K562 (cell line): ENCODE data around the gene VGF. TPM values are rescaled to one million over a fixed set of nuclear protein-coding genes. Genes with fewer than 3 reads are reported as not detected.

Experiments used
- ATAC-seq: fragments of 200-7000 bp; cut with Tn5 transposase; 3 replicates; pipeline ENCODE4 v1.9.1; 2020; ENCODE audit warnings: moderate library complexity
- BruUV-seq: library from RNA; stranded (reverse); fragments of 400-500 nt; replicated peaks from 2 replicates; lab custom pipeline; 2021; lab: Mats Ljungman, UMichigan
- CTCF ChIA-PET: fragments of 300-600 bp; formaldehyde crosslinking; extraction: SDS; loops from one replicate; lab custom pipeline; 2021; ENCODE audit warnings: low intra/inter-chr PET ratio; lab: Yijun Ruan, JAX
- POLR2A ChIA-PET: fragments of 300-600, 350-650 bp; sonication (Branson Sonifier 250); formaldehyde crosslinking; extraction: SDS; loops from one replicate; lab custom pipeline; 2021; ENCODE audit warnings: antibody characterized with exemption, inconsistent platforms; lab: Yijun Ruan, JAX
- DNase-seq, 4 experiments: peaks; one replicate each; pipeline versions ENCODE4 v3.0.0 to v3.0.0-alpha.2; 2011 to 2018; ENCODE audit warnings: low spot score in 3 of 4, mixed read lengths in 3 of 4; ENCODE audit errors: extremely low read depth in 1 of 4
- FAIRE-seq: peaks from 2 replicates; lab custom pipeline; 2011; peaks lifted over from hg19 to GRCh38; lab: Jason Lieb, UNC
- H2AFZ ChIP-seq: 2 replicates; pipeline ENCODE4 v1.6.0; 2011; ENCODE audit warnings: low read depth, low read length, control low read depth, inconsistent platforms
- H3K27ac ChIP-seq: fragments of 200-600 bp; 3 replicates; pipeline ENCODE4 v1.8.0; 2011; ENCODE audit warnings: low read depth, mild to moderate bottlenecking, control low read depth, inconsistent platforms, low read length, moderate library complexity, mixed read lengths; ENCODE audit errors: extremely low read depth
- H3K27me3 ChIP-seq, 2 experiments: fragments of 300-600 bp in 1 of 2; 2 replicates in 1 of 2; 3 replicates in 1 of 2; pipeline versions ENCODE4 v1.6.0 to v1.8.0; 2011; ENCODE audit warnings: inconsistent platforms in 2 of 2, low read length in 2 of 2, mild to moderate bottlenecking in 1 of 2, mixed read lengths in 1 of 2, moderate library complexity in 1 of 2; ENCODE audit not compliant: control insufficient read depth in 2 of 2, insufficient read depth in 2 of 2
- H3K36me3 ChIP-seq: fragments of 300-600 bp; 3 replicates; pipeline ENCODE4 v1.8.0; 2011; ENCODE audit warnings: mild to moderate bottlenecking, low read length, inconsistent platforms; ENCODE audit not compliant: control insufficient read depth, insufficient read depth
- H3K4me1 ChIP-seq, 2 experiments: fragments of 200-600 bp in 1 of 2; replicated peaks in 1 of 2; 2 replicates in 1 of 2; 3 replicates in 1 of 2; pipeline versions ENCODE4 v1.5.1 to v1.8.0; 2011; ENCODE audit warnings: inconsistent platforms in 2 of 2, low read length in 2 of 2, mild to moderate bottlenecking in 1 of 2, mixed read lengths in 1 of 2, moderate library complexity in 1 of 2; ENCODE audit not compliant: control insufficient read depth in 2 of 2, insufficient read depth in 2 of 2
- H3K4me2 ChIP-seq: 2 replicates; pipeline ENCODE4 v1.6.1; 2011; ENCODE audit warnings: low read length, control low read depth, inconsistent platforms, mixed read lengths; ENCODE audit not compliant: insufficient read depth
- H3K4me3 ChIP-seq: fragments of 200-600 bp; sonication (generic), shearing (Covaris generic); 2 replicates; pipeline ENCODE4 v1.5.1; 2016; ENCODE audit warnings: control low read depth, inconsistent platforms
- H3K79me2 ChIP-seq: fragments of 200-600 bp; 3 replicates; pipeline ENCODE4 v1.8.0; 2011; ENCODE audit warnings: low read length, inconsistent platforms; ENCODE audit not compliant: control insufficient read depth, insufficient read depth
- H3K9ac ChIP-seq, 2 experiments: 2 replicates each; pipeline versions ENCODE4 v1.6.0 to v1.6.1; 2011; ENCODE audit warnings: low read depth in 2 of 2, low read length in 2 of 2, control low read depth in 1 of 2, inconsistent platforms in 1 of 2, mild to moderate bottlenecking in 1 of 2, mixed read lengths in 1 of 2; ENCODE audit not compliant: insufficient read depth in 1 of 2
- H3K9me1 ChIP-seq: one replicate; pipeline ENCODE4 v1.6.0; 2011; ENCODE audit warnings: inconsistent platforms, mild to moderate bottlenecking, low read length, moderate library complexity; ENCODE audit not compliant: control insufficient read depth, insufficient read depth
- H3K9me3 ChIP-seq: replicated peaks from 2 replicates; pipeline ENCODE4 v1.5.1; 2011; ENCODE audit warnings: low read depth, low read length, inconsistent platforms; ENCODE audit not compliant: control insufficient read depth, insufficient read depth
- H4K20me1 ChIP-seq: replicated peaks from 2 replicates; pipeline ENCODE4 v1.6.1; 2011; ENCODE audit warnings: low read length, inconsistent platforms, mixed read lengths; ENCODE audit not compliant: control insufficient read depth, insufficient read depth
- BDP1 ChIP-seq: IDR thresholded peaks from 3 replicates; pipeline ENCODE4 v1.6.1; 2011; ENCODE audit not compliant: insufficient read length, insufficient read depth
- CBFB ChIP-seq: sonication (generic); formaldehyde crosslinking; IDR thresholded peaks from 2 replicates; pipeline ENCODE4 v1.4.0; 2020; ENCODE audit warnings: mild to moderate bottlenecking, missing genetic modification reagents
- DPF2 ChIP-seq: fragments of 450-650 bp; IDR thresholded peaks from 2 replicates; pipeline ENCODE4 v1.6.1; 2016
- ETV1 ChIP-seq: fragments of 450-650 bp; conservative IDR thresholded peaks from 2 replicates; pipeline ENCODE4 v1.6.1; 2016; ENCODE audit warnings: missing genetic modification characterization, control low read depth, low read depth, missing compliant biosample characterization
- FOXP1 ChIP-seq: sonication (generic); formaldehyde crosslinking; IDR thresholded peaks from 2 replicates; pipeline ENCODE4 v1.8.0; 2022; ENCODE audit warnings: mild to moderate bottlenecking, missing genetic modification reagents
- HDAC1 ChIP-seq, 2 experiments: fragments of 450-650 bp; IDR thresholded peaks; 2 replicates each; pipeline ENCODE4 v1.6.1; 2016 to 2017; ENCODE audit warnings: inconsistent platforms in 1 of 2, mild to moderate bottlenecking in 1 of 2, moderate library complexity in 1 of 2
- IRF1 ChIP-seq: sonication (generic); formaldehyde crosslinking; IDR thresholded peaks from 2 replicates; pipeline ENCODE4 v1.8.0; 2022; ENCODE audit warnings: missing genetic modification reagents, mild to moderate bottlenecking, borderline replicate concordance
- MEF2D ChIP-seq: conservative IDR thresholded peaks from 2 replicates; pipeline ENCODE4 v1.6.1; 2016; ENCODE audit warnings: low read depth, missing genetic modification characterization, missing compliant biosample characterization
- NKRF ChIP-seq: fragments of 450-650 bp; IDR thresholded peaks from 2 replicates; pipeline ENCODE4 v1.6.1; 2016; ENCODE audit warnings: borderline replicate concordance
- RAD21 ChIP-seq, 2 experiments: fragments of 250-450 bp in 1 of 2; fragments of 450-650 bp in 1 of 2; sonication (Bioruptor Pico) in 1 of 2; formaldehyde crosslinking in 1 of 2; IDR thresholded peaks in 1 of 2; conservative IDR thresholded peaks in 1 of 2; 2 replicates each; pipeline versions ENCODE4 v1.4.0 to v1.8.0; 2020 to 2022; ENCODE audit warnings: mild to moderate bottlenecking in 2 of 2, moderate library complexity in 1 of 2
- SMARCA4 ChIP-seq: fragments of 450-650 bp; IDR thresholded peaks from 2 replicates; pipeline ENCODE4 v1.6.1; 2016
- SMARCE1 ChIP-seq: fragments of 450-650 bp; IDR thresholded peaks from 2 replicates; pipeline ENCODE4 v1.7.1; 2016; ENCODE audit warnings: mild to moderate bottlenecking
- SRF ChIP-seq, 2 experiments: fragments of 250-450, 450-650 bp in 1 of 2; sonication (Bioruptor Pico) in 1 of 2; sonication (generic) in 1 of 2; formaldehyde crosslinking; IDR thresholded peaks; 2 replicates each; pipeline versions ENCODE4 v1.5.0 to v1.5.1; 2020 to 2022; ENCODE audit warnings: mild to moderate bottlenecking in 1 of 2, missing genetic modification reagents in 1 of 2
- ZBTB2 ChIP-seq: fragments of 450-650 bp; IDR thresholded peaks from 2 replicates; pipeline ENCODE4 v1.6.1; 2016; ENCODE audit warnings: antibody characterized with exemption
- ZNF316 ChIP-seq: fragments of 450-650 bp; IDR thresholded peaks from 2 replicates; pipeline ENCODE4 v1.6.1; 2016
- WGBS: fragments of 100-300 bp; shearing (Covaris generic); methylation state at CpG from one replicate; pipeline ENCODE4 v1.1.6; 2016; ENCODE audit warnings: low coverage, mixed read lengths; ENCODE audit not compliant: insufficient coverage; ENCODE audit errors: missing lambda C conversion rate; 5-methylcytosine and 5-hydroxymethylcytosine counted together
- in situ Hi-C: fragments of 300-500 bp; cut with MboI; formaldehyde crosslinking; loops from 4 replicates; pipeline ENCODE4 v1.15.0; 2018; ENCODE audit warnings: inconsistent platforms, mixed read lengths
- intact Hi-C: fragments of 100-400 bp; cut with micrococcal nuclease; formaldehyde crosslinking; loops from 2 replicates; pipeline ENCODE4 v1.14.2; 2022
- polyA plus RNA-seq, 8 experiments: library from polyadenylated mRNA; depleted of rRNA in 4 of 8; stranded (reverse) in 5 of 8; unstranded in 3 of 8; fragments of >200 nt; fragmentation: Nextera tagmentation in 2 of 8; fragmentation: Illumina TruSeq in 1 of 8; extraction: Ambion mirVana in 2 of 8; extraction: Trizol in 1 of 8; gene quantifications; 2 replicates each; pipeline versions ENCODE4 v1.2.1 to v1.2.3, GENCODE V29; 2011 to 2014; ENCODE audit warnings: inconsistent platforms in 1 of 8, missing spikeins in 1 of 8
- total RNA-seq, 7 experiments: library from RNA; depleted of rRNA in 6 of 7; stranded (reverse); fragments of >200 nt in 6 of 7; fragmentation: Illumina TruSeq in 2 of 7; extraction: Trizol in 2 of 7; gene quantifications; 2 replicates each; pipeline versions ENCODE4 v1.2.1 to v1.2.3, GENCODE V29; 2011 to 2021; ENCODE audit warnings: low replicate concordance in 1 of 7

VGF gene
- total and polyA plus RNA-seq, 9 of the 15 experiments (the other 6 are each of a cell fraction or from before 2014, with no cell fraction given), result 0.03 to 5.7 (median 0.34) TPM

GRCh38 chr7:101169110-101169837 is 3.9 kb upstream of the VGF start:
- no peak overlapping the region for H3K4me3 ChIP-seq
- H4K20me1 ChIP-seq, result peaks cover 24% of the 10 kb centered on the region
- DNase-seq (peak in 3 of 4 experiments; percentile 50 to 61 (median 51)), ATAC-seq (no peak), FAIRE-seq (peak; percentile 71)
- ChIA-PET POLR2A (no interaction called here), CTCF (interaction anchor here (2.4 kb wide), 1 partner anchor 25 kb away, joined by 20 read pairs; no protein-coding TSS in a partner anchor)
- H3K27me3 ChIP-seq, result peaks cover 29 to 45% of the 10 kb centered on the region in 2 experiments; a peak in 4 of 5 replicates
- H2AFZ ChIP-seq, result peak overlapping the region; percentile 78
- peaks cover 33 to 71% of the 10 kb centered on the region in 2 experiments for H3K4me1 ChIP-seq
- H3K9ac ChIP-seq, result peak overlapping the region in 1 of 2 experiments; percentile 36; a peak in 1 of 4 replicates
- no peaks in the 10 kb centered on the region for H3K36me3 ChIP-seq
- intact Hi-C loops (loop anchor here (2.0 kb wide), 1 partner anchor 24 kb away; no protein-coding TSS in a partner anchor), in situ Hi-C loops (no loop called here)
- H3K79me2 ChIP-seq, result no peaks in the 10 kb centered on the region
- no TSS peak for BruUV-seq
- peak overlapping the region; percentile 71 for H3K4me2 ChIP-seq
- no peak overlapping the region; the same call in 2 of the 3 replicates for H3K27ac ChIP-seq
- peaks cover 6% of the 10 kb centered on the region for H3K9me1 ChIP-seq
- no peaks in the 10 kb centered on the region for H3K9me3 ChIP-seq
- under 1% methylated on average over 14 of the region's 18 CpGs for WGBS
- TF ChIP-seq NKRF, result peak; percentile 43; the same call in 1 of the 2 replicates
- peak; percentile 92 for TF ChIP-seq DPF2
- TF ChIP-seq IRF1 (CRISPR knock-in tag), result no peak
- no peak for TF ChIP-seq ETV1
- TF ChIP-seq BDP1, result no peak
- TF ChIP-seq FOXP1, result no peak
- peak; percentile 92 for TF ChIP-seq SMARCE1
- no peak for TF ChIP-seq RAD21 (CRISPR knock-in tag; conservative IDR thresholded peaks at IDR 0.05 in 1 of 2, IDR thresholded peaks at IDR 0.05 in 1 of 2)
- 0 out of 2 replicates have a peak, but pooled peaks have one; percentile 13 for TF ChIP-seq CBFB
- TF ChIP-seq ZBTB2, result peak; percentile 44; the same call in 1 of the 2 replicates
- TF ChIP-seq HDAC1 (IDR thresholded peaks at IDR 0.05), result peak in 1 of 2 experiments; percentile 73; a peak in 2 of 4 replicates
- TF ChIP-seq SMARCA4, result peak; percentile 85
- no peak for TF ChIP-seq ZNF316
- no peak for TF ChIP-seq SRF (CRISPR knock-in tag; IDR thresholded peaks at IDR 0.05)
- no peak for TF ChIP-seq MEF2D
